Activated naive CD8-positive, alpha-beta T cell treated with anti-CD3 and anti-CD28 coated beads, Interleukin-2, amount 10 ng/mL, durations not matched to agents 7 days and 5 days (primary cell): ENCODE data around the gene SRRT. TPM values are rescaled to one million over a fixed set of nuclear protein-coding genes. Genes with fewer than 3 reads are reported as not detected.
"Not testable (repeated sequence)": the region's sequence is repeated elsewhere in the genome, so short reads cannot be mapped to it uniquely, and the experiment has no call there.

Experiments
- ATAC-seq: fragments of 150-1000 bp; cut with Tn5 transposase; one replicate; pipeline ENCODE4 v1.10.0; 2021; ENCODE audit warnings: low read depth, moderate library complexity
- POLR2A ChIA-PET: fragments of 350-600 bp; sonication (Branson Sonifier 250); formaldehyde crosslinking; loops from one replicate; lab custom pipeline; 2021; ENCODE audit warnings: antibody characterized with exemption; lab: Charles Lee
- DNase-seq: peaks from one replicate; pipeline ENCODE4 v3.0.0; 2021
- H3K27ac Mint-ChIP-seq: one replicate; pipeline ENCODE4 v1.8.0; 2022; ENCODE audit warnings: mild to moderate bottlenecking, mixed read lengths
- H3K27me3 Mint-ChIP-seq: one replicate; pipeline ENCODE4 v1.8.0; 2022; ENCODE audit warnings: mild to moderate bottlenecking, moderate library complexity, mixed read lengths
- H3K36me3 Mint-ChIP-seq: one replicate; pipeline ENCODE4 v1.8.0; 2021; ENCODE audit warnings: mild to moderate bottlenecking, mixed read lengths
- H3K4me1 Mint-ChIP-seq: one replicate; pipeline ENCODE4 v1.8.0; 2021; ENCODE audit warnings: mixed read lengths
- H3K4me3 Mint-ChIP-seq: one replicate; pipeline ENCODE4 v1.8.0; 2022; ENCODE audit warnings: mild to moderate bottlenecking, moderate library complexity, mixed read lengths
- H3K9me3 Mint-ChIP-seq: one replicate; pipeline ENCODE4 v1.8.0; 2021; ENCODE audit warnings: mixed read lengths
- total RNA-seq, 2 experiments: library from RNA; stranded (reverse); gene quantifications; one replicate each; pipeline ENCODE4 v1.2.3, GENCODE V29; 2021

SRRT gene
- total RNA-seq, 2 experiments from 2014 or later = 251 to 255 TPM

- Mint-ChIP-seq H3K4me1 (peaks cover 12% of the 10 kb centered on the region), H3K27ac (peak overlapping the region; percentile 80), H3K9me3 (no peaks in the 10 kb centered on the region), H3K4me3 (peak overlapping the region; percentile 83), H3K27me3 (no peaks in the 10 kb centered on the region), H3K36me3 (peaks cover 1% of the 10 kb centered on the region)
- ATAC-seq (peak; percentile 95), DNase-seq (peak; percentile 73)
- POLR2A ChIA-PET = no interaction called here
Measured at GRCh38 chr7:100837099-100837836, 37.6 kb upstream of the SRRT start.

- Mint-ChIP-seq H3K27ac (no peak overlapping the region), H3K4me1 (peaks cover 12% of the 10 kb centered on the region), H3K9me3 (no peaks in the 10 kb centered on the region), H3K27me3 (no peaks in the 10 kb centered on the region), H3K36me3 (peaks cover under 1% of the 10 kb centered on the region), H3K4me3 (no peak overlapping the region)
- ATAC-seq = no peak
- no peak for DNase-seq
- POLR2A ChIA-PET = no interaction called here
Measured at GRCh38 chr7:100839361-100839760, 35.5 kb upstream of the SRRT start.

GRCh38 chr7:100840470-100841100 is 34.3 kb upstream of the SRRT start:
- POLR2A ChIA-PET = no interaction called here
- H3K27ac Mint-ChIP-seq = no peak overlapping the region

GRCh38 chr7:100847360-100847759 is 27.5 kb upstream of the SRRT start:
- Mint-ChIP-seq H3K27ac (no peak overlapping the region), H3K4me1 (peaks cover 4% of the 10 kb centered on the region), H3K27me3 (no peaks in the 10 kb centered on the region), H3K36me3 (no peaks in the 10 kb centered on the region), H3K4me3 (no peak overlapping the region), H3K9me3 (no peaks in the 10 kb centered on the region)
- POLR2A ChIA-PET = no interaction called here
- DNase-seq (no peak), ATAC-seq (no peak)

More at GRCh38 chr7:100840470-100841100, 34.3 kb upstream of the SRRT start:
- Mint-ChIP-seq H3K36me3 (no peaks in the 10 kb centered on the region), H3K9me3 (no peaks in the 10 kb centered on the region), H3K4me1 (peaks cover 12% of the 10 kb centered on the region), H3K27me3 (no peaks in the 10 kb centered on the region), H3K4me3 (no peak overlapping the region)
- ATAC-seq (no peak), DNase-seq (no peak)

- peak; percentile 98 for ATAC-seq
- POLR2A ChIA-PET = interaction anchor here (0.7 to 2.9 kb wide), 13 partner anchors 15 to 424 kb away, joined by 3 to 26 read pairs (median 4); partner anchors contain the start of genes FBXO24, LRCH4, POP7 and SRRT
- peak within 1 kb of the TSS; percentile 94 for H3K4me3 Mint-ChIP-seq
- H3K27me3 Mint-ChIP-seq = no peaks in the 10 kb centered on the region
- no peaks in the 10 kb centered on the region for H3K9me3 Mint-ChIP-seq
- peak within 1 kb of the TSS; percentile 80 for H3K27ac Mint-ChIP-seq
- peak; percentile 94 for DNase-seq
- H3K4me1 Mint-ChIP-seq = peaks cover 10% of the 10 kb centered on the region
- peaks cover 4% of the 10 kb centered on the region for H3K36me3 Mint-ChIP-seq
Measured at GRCh38 chr7:100852048-100852872, 22.6 kb upstream of the SRRT start, which contains the start of gene SLC12A9. SLC12A9 (plus strand) TSS chr7:100852713; CDS start chr7:100854198, 1,485 bp downstream.

GRCh38 chr7:100854146-100854895 is 20.6 kb upstream of the SRRT start:
- peaks cover 6% of the 10 kb centered on the region for H3K36me3 Mint-ChIP-seq
- H3K9me3 Mint-ChIP-seq = no peaks in the 10 kb centered on the region
- ATAC-seq (no peak), DNase-seq (no peak)
- POLR2A ChIA-PET = interaction anchor here (1.3 to 1.9 kb wide), 3 partner anchors 20 to 268 kb away, joined by 4 to 5 read pairs (median 5); partner anchors contain the start of genes FBXO24, LRCH4 and SRRT
- no peaks in the 10 kb centered on the region for H3K27me3 Mint-ChIP-seq
- no peak overlapping the region for H3K27ac Mint-ChIP-seq
- peak overlapping the region; percentile 94 for H3K4me3 Mint-ChIP-seq
- H3K4me1 Mint-ChIP-seq = peaks cover 10% of the 10 kb centered on the region

- H3K27ac Mint-ChIP-seq, H3K4me3 Mint-ChIP-seq, ATAC-seq, H3K36me3 Mint-ChIP-seq, DNase-seq, H3K9me3 Mint-ChIP-seq, H3K27me3 Mint-ChIP-seq: not testable (repeated sequence)
- H3K4me1 Mint-ChIP-seq = peaks cover 10% of the 10 kb centered on the region
- POLR2A ChIA-PET = interaction anchor here (1.6 kb wide), 1 partner anchor 20 kb away, joined by 5 read pairs; the partner anchor contains the start of gene SRRT
Measured at GRCh38 chr7:100854899-100855298, 20.0 kb upstream of the SRRT start.

- POLR2A ChIA-PET = no interaction called here
- Mint-ChIP-seq H3K27me3 (no peaks in the 10 kb centered on the region), H3K27ac (no peak overlapping the region), H3K36me3 (peaks cover 10% of the 10 kb centered on the region), H3K9me3 (no peaks in the 10 kb centered on the region), H3K4me1 (peaks cover 10% of the 10 kb centered on the region), H3K4me3 (no peak overlapping the region)
- ATAC-seq = no peak
- DNase-seq = no peak
Measured at GRCh38 chr7:100855515-100855914, 19.4 kb upstream of the SRRT start.

GRCh38 chr7:100856871-100857282 is 18.0 kb upstream of the SRRT start:
- H3K36me3 Mint-ChIP-seq = peaks cover 10% of the 10 kb centered on the region
- no peak for ATAC-seq
- POLR2A ChIA-PET = interaction anchor here (0.7 kb wide), 1 partner anchor 20 kb away, joined by 3 read pairs; no protein-coding TSS in a partner anchor

GRCh38 chr7:100859856-100860255 is 15.0 kb upstream of the SRRT start:
- Mint-ChIP-seq H3K27ac (no peak overlapping the region), H3K36me3 (peaks cover 13% of the 10 kb centered on the region), H3K4me3 (no peak overlapping the region), H3K9me3 (no peaks in the 10 kb centered on the region), H3K27me3 (no peaks in the 10 kb centered on the region), H3K4me1 (peaks cover 3% of the 10 kb centered on the region)
- POLR2A ChIA-PET = no interaction called here
- DNase-seq (no peak), ATAC-seq (no peak)

More at GRCh38 chr7:100856871-100857282, 18.0 kb upstream of the SRRT start:
- peaks cover 7% of the 10 kb centered on the region for H3K4me1 Mint-ChIP-seq
- H3K4me3 Mint-ChIP-seq = no peak overlapping the region
- no peaks in the 10 kb centered on the region for H3K9me3 Mint-ChIP-seq
- no peak for DNase-seq
- no peaks in the 10 kb centered on the region for H3K27me3 Mint-ChIP-seq
- no peak overlapping the region for H3K27ac Mint-ChIP-seq

- POLR2A ChIA-PET = interaction anchor here (0.9 kb wide), 1 partner anchor 29 kb away, joined by 4 read pairs; the partner anchor contains the start of gene UFSP1
- DNase-seq (no peak), ATAC-seq (no peak)
- Mint-ChIP-seq H3K27ac (no peak overlapping the region), H3K4me3 (no peak overlapping the region), H3K4me1 (peaks cover 1% of the 10 kb centered on the region), H3K36me3 (peaks cover 12% of the 10 kb centered on the region), H3K27me3 (no peaks in the 10 kb centered on the region), H3K9me3 (no peaks in the 10 kb centered on the region)
Measured at GRCh38 chr7:100860702-100861615, 13.9 kb upstream of the SRRT start.
